Loucy (cell line): ENCODE measurements around the gene TNFSF12.

ENCODE experiments used
- CTCF ChIP-seq: fragments of 200-600 bp; sonication (generic); conservative IDR thresholded peaks from 2 replicates; pipeline ENCODE4 v1.5.1; 2014; ENCODE audit warnings: mild to moderate bottlenecking, antibody characterized with exemption, low read length
- EZH2phosphoT487 ChIP-seq: fragments of 200-600 bp; IDR thresholded peaks from 2 replicates; pipeline ENCODE4 v1.6.1; 2018; ENCODE audit warnings: antibody characterized with exemption, mild to moderate bottlenecking, moderate library complexity, borderline replicate concordance

GRCh38 chr17:7538050-7538449 is 10.8 kb upstream of the TNFSF12 start:
- TF ChIP-seq CTCF = no peak
- TF ChIP-seq EZH2phosphoT487 = no peak
